GM12872 (cell line): ENCODE results near the gene NPIPA1.
"Not testable (repeated sequence)": the region's sequence is repeated elsewhere in the genome, so short reads cannot be mapped to it uniquely, and the experiment has no call there.

Experiments used
- CTCF ChIP-seq: IDR thresholded peaks from 3 replicates; pipeline ENCODE4 v1.5.1; 2011; ENCODE audit warnings: low read depth, mild to moderate bottlenecking, low read length, moderate library complexity; ENCODE audit not compliant: insufficient read depth

Gene NPIPA1

GRCh38 chr16:14937143-14937542 is at the start of gene NPIPA1:
TSS of gene NPIPA1 (plus strand) at chr16:14937443. CDS start at chr16:14937443, 0 bp downstream.
- not testable (repeated sequence) for TF ChIP-seq CTCF

GRCh38 chr16:14955546-14956231 is 18.4 kb downstream of the NPIPA1 start:
- TF ChIP-seq CTCF: no peak

- no peak for TF ChIP-seq CTCF
Observed at GRCh38 chr16:14957576-14958322, 20.5 kb downstream of the NPIPA1 start.

GRCh38 chr16:14958323-14958600 is 21.0 kb downstream of the NPIPA1 start:
- TF ChIP-seq CTCF: no peak

- no peak for TF ChIP-seq CTCF
Observed at GRCh38 chr16:14958970-14959369, 21.7 kb downstream of the NPIPA1 start.

- no peak for TF ChIP-seq CTCF
Observed at GRCh38 chr16:14961405-14962186, 24.4 kb downstream of the NPIPA1 start.

GRCh38 chr16:14963281-14964173 is 26.3 kb downstream of the NPIPA1 start:
- no peak for TF ChIP-seq CTCF
